Retinal pigment epithelial cell (primary cell): Measurements from ENCODE around the gene UBTD2.
A peak's percentile ranks its signal among the peaks of the same experiment; 100 is the strongest.

Source experiments
- DNase-seq: peaks from one replicate; pipeline ENCODE4 v3.0.0-alpha.2; 2010; ENCODE audit warnings: low read depth
- H3K4me3 ChIP-seq: 2 replicates; pipeline ENCODE4 v1.5.1; 2011; ENCODE audit warnings: mild to moderate bottlenecking, low read length, control low read depth, moderate library complexity
- TF ChIP-seq, protein P1 (sequence below): conservative IDR thresholded peaks from 2 replicates; pipeline ENCODE4 v1.5.1; 2011; ENCODE audit warnings: low read depth, low read length, control low read depth, inconsistent platforms

Gene UBTD2

DNA sequence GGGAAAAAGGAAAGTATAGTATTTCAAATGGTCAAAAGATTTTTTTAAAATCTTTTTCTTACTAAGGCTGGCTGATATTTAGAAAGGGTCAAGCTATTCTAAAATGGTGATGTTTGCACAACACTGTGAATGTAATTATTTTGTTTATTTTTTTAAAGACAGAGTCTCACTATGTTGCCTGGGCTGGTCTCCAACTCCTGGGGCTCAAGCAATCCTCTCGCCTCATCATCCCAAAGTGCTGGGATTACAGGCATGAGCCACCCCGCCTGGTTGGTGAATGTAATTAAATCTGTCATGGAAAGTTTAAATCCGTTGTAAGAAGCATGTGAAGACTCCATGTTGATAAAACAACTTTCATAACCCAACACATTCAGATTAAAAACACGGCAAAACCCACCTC is 2.6 kb downstream of the UBTD2 start:
- no peak for DNase-seq
- H3K4me3 ChIP-seq, result no peak overlapping the region
- TF ChIP-seq, protein P1, sequence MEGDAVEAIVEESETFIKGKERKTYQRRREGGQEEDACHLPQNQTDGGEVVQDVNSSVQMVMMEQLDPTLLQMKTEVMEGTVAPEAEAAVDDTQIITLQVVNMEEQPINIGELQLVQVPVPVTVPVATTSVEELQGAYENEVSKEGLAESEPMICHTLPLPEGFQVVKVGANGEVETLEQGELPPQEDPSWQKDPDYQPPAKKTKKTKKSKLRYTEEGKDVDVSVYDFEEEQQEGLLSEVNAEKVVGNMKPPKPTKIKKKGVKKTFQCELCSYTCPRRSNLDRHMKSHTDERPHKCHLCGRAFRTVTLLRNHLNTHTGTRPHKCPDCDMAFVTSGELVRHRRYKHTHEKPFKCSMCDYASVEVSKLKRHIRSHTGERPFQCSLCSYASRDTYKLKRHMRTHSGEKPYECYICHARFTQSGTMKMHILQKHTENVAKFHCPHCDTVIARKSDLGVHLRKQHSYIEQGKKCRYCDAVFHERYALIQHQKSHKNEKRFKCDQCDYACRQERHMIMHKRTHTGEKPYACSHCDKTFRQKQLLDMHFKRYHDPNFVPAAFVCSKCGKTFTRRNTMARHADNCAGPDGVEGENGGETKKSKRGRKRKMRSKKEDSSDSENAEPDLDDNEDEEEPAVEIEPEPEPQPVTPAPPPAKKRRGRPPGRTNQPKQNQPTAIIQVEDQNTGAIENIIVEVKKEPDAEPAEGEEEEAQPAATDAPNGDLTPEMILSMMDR, result no peak

DNA sequence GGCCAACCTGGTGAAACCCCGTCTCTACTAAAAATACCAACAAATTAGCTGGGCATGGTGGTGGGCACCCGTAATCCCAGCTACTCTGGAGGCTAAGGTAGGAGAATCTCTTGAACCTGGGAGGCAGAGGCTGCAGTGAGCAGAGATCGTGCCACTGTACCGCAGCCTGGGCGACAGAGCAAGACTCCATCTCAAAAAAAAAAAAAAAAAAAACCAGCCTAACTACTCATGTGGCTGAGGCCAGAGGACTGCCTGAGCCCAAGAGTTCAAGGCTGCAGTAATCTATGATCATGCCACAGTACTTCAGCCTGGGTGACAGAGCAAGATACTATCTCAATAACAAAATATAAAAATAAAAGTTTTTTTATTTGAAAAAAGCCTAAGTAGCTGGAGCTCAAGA is 3.2 kb downstream of the UBTD2 start:
- no peak overlapping the region for H3K4me3 ChIP-seq
- TF ChIP-seq, protein P1, result no peak
- no peak for DNase-seq

DNA sequence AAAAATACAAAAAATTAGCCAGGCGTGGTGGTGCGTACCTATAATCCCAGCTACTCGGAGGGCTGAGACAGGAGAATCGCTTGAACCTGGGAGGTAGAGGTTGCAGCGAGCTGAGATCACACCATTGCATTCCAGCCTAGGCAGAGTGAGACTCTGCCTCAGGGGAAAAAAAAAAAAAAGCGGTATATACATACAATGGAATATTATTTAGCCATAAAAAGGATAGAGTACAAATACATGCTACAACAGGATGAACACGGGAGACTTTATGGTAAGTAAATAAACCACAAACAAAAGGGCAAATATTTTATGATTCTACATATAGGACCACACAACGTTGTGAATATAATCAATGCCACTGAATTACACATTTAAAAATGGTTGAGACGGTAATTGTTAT is 5.2 kb downstream of the UBTD2 start:
- TF ChIP-seq, protein P1, result no peak
- DNase-seq, result no peak
- H3K4me3 ChIP-seq, result no peak overlapping the region

DNA sequence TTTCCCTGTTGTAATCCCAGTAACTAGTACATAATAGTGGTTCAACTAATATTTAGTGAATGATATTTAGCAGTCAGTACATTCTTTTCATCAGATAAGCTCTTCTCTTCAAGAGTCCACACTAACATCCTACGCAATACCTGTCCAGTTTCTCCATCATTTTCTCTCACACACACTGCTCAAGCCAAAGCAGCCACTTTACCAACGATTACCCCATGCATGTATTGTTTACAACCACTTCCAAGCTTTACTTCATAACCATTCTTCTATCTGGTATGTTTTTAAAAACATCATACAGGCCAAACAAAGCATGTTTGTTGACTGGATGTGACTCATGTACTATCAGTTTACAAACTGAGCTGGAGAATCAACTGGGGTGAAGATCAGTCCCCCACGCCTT is 7.3 kb downstream of the UBTD2 start:
- H3K4me3 ChIP-seq, result no peak overlapping the region
- TF ChIP-seq, protein P1, result no peak
- no peak for DNase-seq

DNA sequence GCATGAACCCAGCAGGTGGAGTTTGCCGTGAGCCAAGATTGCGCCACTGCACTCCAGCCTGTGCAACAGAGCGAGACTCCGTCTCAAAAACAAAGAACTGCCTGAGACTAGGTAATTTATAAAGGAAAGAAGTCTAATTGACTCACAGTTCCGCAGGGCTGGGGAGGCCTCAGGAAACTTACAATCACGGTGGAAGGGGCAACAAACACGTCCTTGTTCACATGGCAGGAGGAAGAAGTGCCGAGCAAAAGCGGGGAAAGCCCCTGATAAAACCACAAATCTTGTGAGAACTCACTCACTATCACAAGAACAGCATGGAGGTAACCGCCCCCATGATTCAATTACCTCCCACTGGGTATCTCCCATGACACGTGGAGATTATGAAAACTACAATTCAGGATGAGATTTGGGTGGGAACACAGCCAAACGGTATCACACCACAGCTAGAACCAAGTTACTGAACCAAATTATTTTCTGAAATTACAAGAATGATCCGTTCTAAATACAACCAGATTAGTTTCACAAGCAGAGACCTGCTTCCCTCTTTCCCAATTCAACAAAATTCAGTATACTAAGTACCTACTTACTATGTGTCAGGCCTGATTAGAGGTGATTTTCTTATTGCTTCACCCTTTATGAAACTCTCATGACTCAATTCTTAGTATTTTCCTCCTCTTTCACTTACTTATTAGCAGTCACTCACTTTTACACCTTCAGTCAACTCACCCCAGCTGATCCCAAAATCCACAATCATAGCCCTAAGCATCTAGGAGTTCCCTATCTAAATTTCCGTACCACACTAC is 8.4 kb downstream of the UBTD2 start:
- peak; percentile 51 for DNase-seq
- no peak overlapping the region for H3K4me3 ChIP-seq
- TF ChIP-seq, protein P1, result no peak

DNA sequence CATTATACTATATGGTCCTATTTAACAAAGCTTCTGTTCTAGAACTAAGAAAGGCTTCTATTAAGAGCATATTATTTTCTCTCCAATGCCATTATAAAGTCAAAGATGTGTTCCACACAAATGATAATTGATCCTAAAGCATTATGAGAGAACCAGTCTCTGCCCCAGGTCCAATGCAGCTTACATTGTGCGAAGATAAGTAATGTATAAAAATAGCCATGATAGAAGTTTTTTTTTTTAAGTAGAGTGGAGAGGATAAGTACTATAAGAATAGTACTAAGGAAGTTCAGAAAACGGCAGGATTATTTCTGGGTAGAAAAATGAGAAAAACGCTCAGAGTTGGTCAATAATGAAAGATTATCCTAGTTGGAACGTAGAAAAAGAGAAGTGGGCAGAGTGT is 15.6 kb downstream of the UBTD2 start:
- H3K4me3 ChIP-seq, result no peak overlapping the region
- TF ChIP-seq, protein P1, result no peak

DNA sequence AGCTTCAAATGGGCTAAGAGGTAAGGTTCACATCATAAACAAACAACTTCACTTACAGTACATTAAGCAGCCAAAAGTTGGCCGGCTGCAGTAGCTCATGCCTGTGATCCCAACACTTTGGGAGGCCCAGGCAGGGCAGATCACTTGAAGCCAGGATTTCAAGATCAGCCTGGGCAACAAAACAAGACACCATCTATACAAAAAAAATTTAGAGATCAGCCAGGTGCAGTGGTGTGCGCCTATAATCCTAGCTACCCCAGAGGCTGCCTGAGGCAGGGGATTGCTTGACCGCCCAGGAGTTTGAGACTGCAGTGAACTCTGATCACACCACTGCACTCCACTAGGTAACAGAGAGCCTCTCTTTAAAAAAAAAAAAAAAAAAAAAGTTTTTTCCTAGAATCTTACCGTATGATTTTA is 16.9 kb downstream of the UBTD2 start:
- H3K4me3 ChIP-seq, result no peak overlapping the region
- DNase-seq, result no peak
- TF ChIP-seq, protein P1, result no peak

More for the DNA sequence above, 15.6 kb downstream of the UBTD2 start:
- DNase-seq, result no peak
